Measurements from ENCODE around the gene STBD1. TPM values are rescaled to one million over a fixed set of nuclear protein-coding genes. Genes with fewer than 3 reads are reported as not detected.
"Not testable (repeated sequence)": the region's sequence is repeated elsewhere in the genome, so short reads cannot be mapped to it uniquely, and the experiment has no call there.

STBD1 gene
- total RNA-seq, 1 donor from 2014 or later, result 27.2 TPM

GRCh38 chr4:76280488-76281441, 25.8 kb upstream of the STBD1 start:
- peak; percentile 37 for ATAC-seq (ENCODE audit: poor library complexity)
- DNase-seq, result no peak
- intact Hi-C loops (cut with DNase I), result no loop called here

GRCh38 chr4:76281594-76281993, 24.9 kb upstream of the STBD1 start:
- DNase-seq (peak; percentile 51), ATAC-seq (ENCODE audit: poor library complexity) (peak; percentile 74)
- intact Hi-C loops (cut with DNase I), result not testable (repeated sequence)

- ATAC-seq (ENCODE audit: poor library complexity) (peak; percentile 22), DNase-seq (no peak)
- intact Hi-C loops (cut with DNase I), result no loop called here
Observed at GRCh38 chr4:76282941-76283689, 23.4 kb upstream of the STBD1 start.

DNA sequence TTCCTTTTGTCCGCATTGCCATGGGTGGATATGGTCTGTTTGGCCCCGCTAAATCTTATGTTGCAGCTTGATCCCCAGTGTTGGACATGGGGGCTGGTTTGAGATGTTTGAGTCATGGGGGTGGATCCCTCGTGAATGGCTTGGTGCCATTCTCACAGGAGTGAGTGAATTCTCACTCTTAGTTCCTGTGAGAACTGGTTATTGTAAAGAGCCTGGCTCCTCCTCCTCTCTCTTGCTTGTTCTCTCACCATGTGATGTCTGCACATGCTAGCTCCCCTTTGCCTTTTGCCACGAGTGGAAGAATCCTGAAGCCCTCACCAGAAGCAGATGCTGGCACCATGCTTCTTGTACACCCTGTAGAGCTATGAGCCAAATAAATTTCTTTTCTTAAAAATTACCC, 22.6 kb upstream of the STBD1 start:
- no peak for DNase-seq
- intact Hi-C loops (cut with DNase I), result no loop called here
- ATAC-seq (ENCODE audit: poor library complexity), result no peak

GRCh38 chr4:76287811-76288210, 18.7 kb upstream of the STBD1 start:
- intact Hi-C loops (cut with DNase I); ATAC-seq (ENCODE audit: poor library complexity); DNase-seq: not testable (repeated sequence)

DNA sequence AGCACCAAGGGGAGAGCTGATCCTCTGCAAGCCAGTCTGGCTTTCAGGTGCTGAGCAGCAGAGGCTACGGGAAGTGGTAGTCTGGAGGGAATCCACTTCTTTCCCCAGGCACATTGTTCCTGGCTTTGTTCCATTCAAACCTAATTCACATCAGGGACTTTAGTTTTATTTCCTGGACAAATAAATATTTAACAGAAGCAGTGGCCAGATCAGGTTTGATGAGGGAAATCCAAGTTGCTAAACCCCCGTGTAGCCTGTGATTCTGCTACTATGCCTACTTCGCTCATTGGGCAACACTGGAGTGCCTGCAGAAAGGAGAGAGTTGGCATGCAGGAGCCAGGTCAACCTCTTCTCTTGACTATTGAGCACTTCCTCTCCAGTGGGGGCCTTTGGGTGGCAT, 13.8 kb upstream of the STBD1 start:
- intact Hi-C loops (cut with DNase I), result no loop called here
- no peak for ATAC-seq (ENCODE audit: poor library complexity)
- DNase-seq, result no peak

DNA sequence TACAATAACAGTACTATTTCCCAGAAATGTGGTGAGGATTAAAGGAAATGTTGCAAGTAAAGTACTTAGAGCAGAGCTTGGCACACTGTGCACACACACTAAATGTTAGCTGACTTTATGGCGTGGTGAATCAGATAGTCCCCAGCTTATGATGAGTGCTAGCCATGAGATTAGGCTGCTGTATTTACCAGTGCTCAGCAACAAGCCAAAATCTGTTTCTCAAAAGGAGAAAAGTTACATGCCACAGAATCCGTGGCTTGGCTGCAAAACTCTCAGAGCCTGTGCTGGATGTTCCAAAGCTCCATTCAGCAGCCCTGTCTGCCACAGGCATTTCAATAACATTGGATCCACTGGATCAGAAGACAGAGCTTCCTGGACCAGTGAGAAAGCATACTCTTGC, 12.8 kb upstream of the STBD1 start:
- ATAC-seq (ENCODE audit: poor library complexity), result peak; percentile 79
- intact Hi-C loops (cut with DNase I), result no loop called here
- no peak for DNase-seq

- DNase-seq (no peak), ATAC-seq (ENCODE audit: poor library complexity) (no peak)
- intact Hi-C loops (cut with DNase I), result no loop called here
Observed at GRCh38 chr4:76296286-76296820, 10.2 kb upstream of the STBD1 start.

DNA sequence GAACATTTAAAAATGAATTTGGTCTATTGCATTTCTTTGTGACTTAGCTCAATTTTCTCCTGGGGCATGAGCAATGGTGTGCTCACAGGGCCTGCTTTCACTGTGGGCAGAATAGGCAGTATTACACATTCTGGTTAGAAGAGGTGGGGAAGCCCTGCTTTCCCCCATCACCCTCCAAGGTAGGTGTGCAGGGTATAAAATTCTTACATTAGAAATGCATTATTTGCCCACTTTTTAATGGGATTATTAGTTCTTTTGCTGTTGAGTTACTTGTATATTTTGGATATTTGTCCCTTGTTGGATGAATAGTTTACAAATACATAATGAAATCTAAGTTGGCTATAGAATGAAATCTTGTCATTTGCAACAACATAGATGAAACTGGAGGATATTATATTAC, 8.3 kb upstream of the STBD1 start:
- DNase-seq (no peak), ATAC-seq (ENCODE audit: poor library complexity) (no peak)
- intact Hi-C loops (cut with DNase I), result no loop called here

GRCh38 chr4:76300012-76300411, 6.5 kb upstream of the STBD1 start:
- DNase-seq (peak; percentile 57), ATAC-seq (ENCODE audit: poor library complexity) (peak; percentile 42)
- intact Hi-C loops (cut with DNase I), result loop anchor here (10.0 kb wide), 1 partner anchor 115 kb away; no protein-coding TSS in a partner anchor

DNA sequence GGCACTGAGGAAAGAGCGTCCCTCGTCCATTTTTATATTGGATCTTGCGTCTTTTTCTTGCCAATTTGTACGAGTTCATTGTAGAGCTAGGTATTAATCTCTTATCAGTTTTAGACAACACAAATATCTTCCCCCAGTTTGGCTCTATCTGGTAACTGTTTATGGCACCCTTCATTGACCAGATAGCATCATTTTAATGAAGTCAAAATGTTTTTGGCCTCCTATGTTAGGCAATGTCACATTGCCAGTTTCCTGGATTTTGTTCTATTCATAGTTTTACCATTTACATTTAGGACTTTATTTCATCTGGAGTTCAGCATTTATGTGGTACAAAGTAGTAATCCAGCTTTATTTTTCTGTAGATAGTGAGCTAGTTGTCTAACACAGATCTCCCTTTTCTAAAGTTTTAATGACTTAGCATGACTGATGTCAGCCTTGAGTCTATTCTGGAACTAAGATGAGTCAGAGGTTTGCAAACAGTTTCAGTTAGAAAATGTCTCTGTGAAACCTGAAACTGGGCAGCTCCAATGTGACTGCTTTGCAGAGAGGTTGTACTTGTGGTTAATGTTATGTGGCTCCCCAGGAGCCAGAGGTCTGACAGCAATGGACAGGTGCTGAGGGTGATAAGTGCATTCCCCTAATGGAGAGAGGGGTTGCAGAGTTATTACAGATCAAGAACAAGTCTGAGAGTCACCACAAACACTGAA, 5.3 kb upstream of the STBD1 start:
- DNase-seq (no peak), ATAC-seq (ENCODE audit: poor library complexity) (peak; percentile 25)
- intact Hi-C loops (cut with DNase I), result loop anchor here (10.0 kb wide), 1 partner anchor 116 kb away; no protein-coding TSS in a partner anchor

GRCh38 chr4:76301775-76302162, 4.8 kb upstream of the STBD1 start:
- intact Hi-C loops (cut with DNase I), result loop anchor here (10.0 kb wide), 1 partner anchor 117 kb away; no protein-coding TSS in a partner anchor
- DNase-seq (no peak), ATAC-seq (ENCODE audit: poor library complexity) (no peak)

- ATAC-seq (ENCODE audit: poor library complexity) (no peak), DNase-seq (no peak)
- intact Hi-C loops (cut with DNase I), result loop anchor here (10.0 kb wide), 1 partner anchor 118 kb away; no protein-coding TSS in a partner anchor
Observed at GRCh38 chr4:76302826-76303438, 3.6 kb upstream of the STBD1 start.

GRCh38 chr4:76305033-76305687, 1.4 kb upstream of the STBD1 start:
- intact Hi-C loops (cut with DNase I), result loop anchor here (10.0 kb wide), 1 partner anchor 120 kb away; no protein-coding TSS in a partner anchor
- no peak for ATAC-seq (ENCODE audit: poor library complexity)

DNA sequence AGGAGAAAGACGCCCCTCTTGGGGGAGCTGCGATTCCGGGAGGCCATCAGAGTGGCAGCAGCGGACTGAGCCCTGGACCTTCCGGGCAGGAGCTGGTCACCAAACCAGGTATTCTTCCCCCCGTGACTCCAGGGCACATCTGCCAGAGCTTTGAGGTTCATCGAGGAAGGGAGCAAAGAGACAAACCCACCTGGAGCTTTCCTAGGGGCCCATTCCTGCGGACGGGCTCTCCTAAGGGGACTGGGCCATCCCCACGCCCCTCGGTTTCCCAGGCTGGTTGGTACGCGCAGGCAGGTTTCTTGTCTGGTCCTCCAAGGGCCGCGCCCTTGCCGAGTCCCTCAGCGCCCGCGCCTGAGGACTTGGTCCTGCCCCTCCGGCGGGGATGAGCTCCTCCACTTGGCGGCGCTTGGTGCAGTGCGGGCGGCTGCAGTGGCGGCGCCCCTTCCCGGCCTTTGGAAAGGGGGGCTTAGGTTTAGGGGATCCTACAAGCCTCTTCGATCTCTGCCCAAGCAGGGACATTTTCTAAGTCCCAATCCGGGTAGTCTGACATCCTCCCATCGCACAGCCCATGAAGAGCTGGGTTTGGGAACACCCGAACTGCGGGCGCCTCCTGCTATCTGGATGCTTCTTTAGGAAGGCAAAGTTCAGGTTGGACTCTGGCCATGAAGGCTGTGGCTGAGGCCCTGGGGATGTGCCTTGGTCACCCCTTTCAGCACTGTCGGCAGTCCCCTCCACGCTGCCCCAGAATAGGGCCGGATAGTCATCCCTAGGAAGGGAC, 538 bp downstream of the STBD1 start:
- intact Hi-C loops (cut with DNase I), result loop anchor here (10.0 kb wide), 1 partner anchor 122 kb away; no protein-coding TSS in a partner anchor
- DNase-seq (peak; percentile 72), ATAC-seq (ENCODE audit: poor library complexity) (peak; percentile 67)

More at GRCh38 chr4:76305033-76305687, 1.4 kb upstream of the STBD1 start:
- DNase-seq, result no peak

DNA sequence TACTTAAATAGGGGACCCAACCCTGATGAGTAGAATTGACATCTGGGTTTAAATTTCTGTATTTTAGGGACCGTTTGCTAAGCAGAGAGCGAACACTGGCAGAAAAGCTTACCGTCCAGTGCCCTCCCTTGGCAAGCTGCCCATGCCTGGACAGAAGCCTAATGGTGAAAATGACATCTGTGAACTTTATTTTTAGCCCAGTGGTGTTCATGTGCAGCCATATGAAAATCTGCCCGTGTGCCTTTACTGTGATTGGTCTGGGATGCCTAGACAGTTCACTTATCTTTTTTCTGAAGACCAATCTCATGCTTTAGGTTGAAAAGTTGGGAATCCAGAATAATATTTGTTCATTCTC, 1.1 kb downstream of the STBD1 start:
- ATAC-seq (ENCODE audit: poor library complexity) (peak; percentile 10), DNase-seq (peak; percentile 71)
- intact Hi-C loops (cut with DNase I), result loop anchor here (10.0 kb wide), 1 partner anchor 123 kb away; no protein-coding TSS in a partner anchor

- intact Hi-C loops (cut with DNase I), result loop anchor here (10.0 kb wide), 1 partner anchor 124 kb away; no protein-coding TSS in a partner anchor
- peak; percentile 78 for DNase-seq
Observed at GRCh38 chr4:76308548-76308947, 2.0 kb downstream of the STBD1 start.

More at GRCh38 chr4:76308548-76308947, 2.0 kb downstream of the STBD1 start:
- peak; percentile 69 for ATAC-seq (ENCODE audit: poor library complexity)

All from Right ventricle myocardium superior (tissue), 1 donor.